Keratinocyte (primary cell): ENCODE measurements around the gene LTBP2. TPM values are rescaled to one million over a fixed set of nuclear protein-coding genes. Genes with fewer than 3 reads are reported as not detected.

Experiments used
- DNase-seq: peaks from one replicate; pipeline ENCODE4 v3.0.0-alpha.2; 2011; ENCODE audit warnings: low read depth, missing footprints, low spot score
- FAIRE-seq: peaks from 2 replicates; lab custom pipeline; 2011; peaks lifted over from hg19 to GRCh38; lab: Jason Lieb, UNC
- H2AFZ ChIP-seq: 2 replicates; pipeline ENCODE4 v1.6.0; 2012; ENCODE audit warnings: low read length, control low read depth, inconsistent platforms; ENCODE audit not compliant: control insufficient read depth
- H3K27ac ChIP-seq: 2 replicates; pipeline ENCODE4 v1.5.1; 2011; ENCODE audit warnings: low read length; ENCODE audit not compliant: control insufficient read depth, insufficient read depth
- H3K27me3 ChIP-seq: 3 replicates; pipeline ENCODE4 v1.6.0; 2011; ENCODE audit warnings: low read length; ENCODE audit not compliant: control insufficient read depth, insufficient read depth; ENCODE audit errors: extremely low read depth
- H3K36me3 ChIP-seq, 2 experiments: 2 replicates in 1 of 2; 3 replicates in 1 of 2; pipeline ENCODE4 v1.5.1; 2011; ENCODE audit warnings: low read length in 2 of 2, mild to moderate bottlenecking in 1 of 2; ENCODE audit not compliant: control insufficient read depth in 2 of 2, insufficient read depth in 2 of 2; ENCODE audit errors: extremely low read depth in 1 of 2
- H3K4me1 ChIP-seq: 3 replicates; pipeline ENCODE4 v1.5.1; 2011; ENCODE audit warnings: low read length; ENCODE audit not compliant: control insufficient read depth, insufficient read depth; ENCODE audit errors: extremely low read depth
- H3K4me2 ChIP-seq: 3 replicates; pipeline ENCODE4 v1.6.0; 2011; ENCODE audit warnings: low read depth, low read length; ENCODE audit not compliant: control insufficient read depth, insufficient read depth; ENCODE audit errors: extremely low read depth
- H3K4me3 ChIP-seq, 3 experiments: fragments of 200-600 bp in 1 of 3; sonication (generic) in 1 of 3; 2 replicates in 2 of 3; 3 replicates in 1 of 3; pipeline ENCODE4 v1.5.1; 2011 to 2016; ENCODE audit warnings: low read length in 3 of 3, mild to moderate bottlenecking in 3 of 3, control low read depth in 2 of 3, inconsistent platforms in 1 of 3, low read depth in 1 of 3, mixed read lengths in 1 of 3, mixed run types in 1 of 3, moderate library complexity in 1 of 3; ENCODE audit not compliant: control insufficient read depth in 2 of 3, insufficient read depth in 2 of 3; ENCODE audit errors: extremely low read depth in 1 of 3
- H3K79me2 ChIP-seq: 2 replicates; pipeline ENCODE4 v1.6.0; 2012; ENCODE audit warnings: low read length; ENCODE audit not compliant: control insufficient read depth, insufficient read depth
- H3K9ac ChIP-seq: 3 replicates; pipeline ENCODE4 v1.6.0; 2011; ENCODE audit warnings: low read length; ENCODE audit not compliant: control insufficient read depth, insufficient read depth; ENCODE audit errors: extremely low read depth
- H3K9me1 ChIP-seq: 3 replicates; pipeline ENCODE4 v1.6.0; 2011; ENCODE audit warnings: low read length; ENCODE audit not compliant: control insufficient read depth, insufficient read depth; ENCODE audit errors: extremely low read depth
- H3K9me3 ChIP-seq: 2 replicates; pipeline ENCODE4 v1.5.1; 2012; ENCODE audit warnings: low read depth, low read length; ENCODE audit not compliant: control insufficient read depth
- H4K20me1 ChIP-seq: 3 replicates; pipeline ENCODE4 v1.6.0; 2011; ENCODE audit warnings: low read length; ENCODE audit not compliant: control insufficient read depth, insufficient read depth; ENCODE audit errors: extremely low read depth
- CTCF ChIP-seq, 3 experiments: IDR thresholded peaks in 1 of 3; conservative IDR thresholded peaks in 1 of 3; optimal IDR thresholded peaks in 1 of 3; 2 replicates in 2 of 3; 3 replicates in 1 of 3; pipeline versions ENCODE3 to v1.5.1; 2011; ENCODE audit warnings: low read length in 3 of 3, mild to moderate bottlenecking in 3 of 3, moderate library complexity in 2 of 3, control low read depth in 1 of 3, inconsistent platforms in 1 of 3; ENCODE audit not compliant: insufficient read depth in 2 of 3; ENCODE audit errors: extremely low read depth in 1 of 3
- EZH2 ChIP-seq: IDR thresholded peaks from one replicate; pipeline ENCODE4 v1.6.1; 2012; ENCODE audit warnings: inconsistent platforms, mild to moderate bottlenecking, low read length, moderate library complexity
- dilution Hi-C: fragments of 300-500 bp; cut with MboI; formaldehyde crosslinking; loops from one replicate; pipeline ENCODE4 v1.7.0; 2020; ENCODE audit warnings: low sequenced_read_pairs; ENCODE audit not compliant: extremely low pct_ligation_motif_present
- polyA plus RNA-seq, 5 experiments: library from polyadenylated mRNA; depleted of rRNA in 3 of 5; stranded (reverse) in 3 of 5; stranded (forward) in 1 of 5; unstranded in 1 of 5; fragments of >200 nt; gene quantifications; 1 replicate in 1 of 5; 2 replicates in 3 of 5; 3 replicates in 1 of 5; pipeline versions ENCODE4 v1.2.1 to v1.2.3, GENCODE V29; 2011 to 2012; ENCODE audit warnings: missing spikeins in 2 of 5, low read depth in 1 of 5, low replicate concordance in 1 of 5

LTBP2 gene
- polyA plus RNA-seq, 1 donor (not counting 4 experiments of a cell fraction or from before 2014, with no cell fraction given) = 23.9 TPM

GRCh38 chr14:74592476-74593201 lies 19.4 kb downstream of the LTBP2 start:
- no peaks in the 10 kb centered on the region for H3K9me1 ChIP-seq
- no peak for TF ChIP-seq EZH2
- no peak for TF ChIP-seq CTCF (optimal IDR thresholded peaks at IDR 0.05 in 1 of 3, IDR thresholded peaks at IDR 0.05 in 1 of 3, conservative IDR thresholded peaks at IDR 0.05 in 1 of 3; ENCODE audit: extremely low read depth in 1 of 3, insufficient read depth in 2 of 3, low read length in 3 of 3)
- peaks cover 2 to 18% of the 10 kb centered on the region in 2 experiments for H3K36me3 ChIP-seq
- DNase-seq = no peak
- no peak overlapping the region for H3K9ac ChIP-seq
- H3K4me3 ChIP-seq = no peak overlapping the region
- no peaks in the 10 kb centered on the region for H3K9me3 ChIP-seq
- dilution Hi-C loops = no loop called here
- no peak overlapping the region for H3K27ac ChIP-seq
- no peak for FAIRE-seq
- no peaks in the 10 kb centered on the region for H3K27me3 ChIP-seq
- H2AFZ ChIP-seq = no peak overlapping the region
- H3K79me2 ChIP-seq = peaks cover 24% of the 10 kb centered on the region
- no peak overlapping the region for H3K4me2 ChIP-seq
- peaks cover 38% of the 10 kb centered on the region for H3K4me1 ChIP-seq
- no peaks in the 10 kb centered on the region for H4K20me1 ChIP-seq

DNA sequence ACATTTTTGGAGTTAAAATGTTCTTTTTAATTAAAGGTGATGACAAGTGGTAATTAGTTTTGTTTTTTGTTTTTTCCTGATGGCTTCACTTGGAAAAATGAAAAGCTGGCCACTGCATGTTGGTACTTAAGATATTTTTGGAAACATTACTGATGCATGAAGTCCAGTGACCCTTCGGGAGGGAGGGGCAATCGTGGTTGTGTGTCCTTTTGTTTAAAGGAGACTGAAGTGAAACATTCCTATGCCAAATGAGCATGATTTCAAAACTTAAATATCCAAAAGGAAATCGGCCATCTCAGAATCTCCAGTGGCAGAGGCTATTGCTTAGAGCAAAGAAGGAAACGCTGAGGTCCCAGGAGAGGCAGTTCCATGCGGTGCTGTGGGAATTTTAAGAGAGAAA lies 20.1 kb downstream of the LTBP2 start:
- dilution Hi-C loops = no loop called here
- Histone ChIP-seq H3K36me3 (peaks cover 2 to 14% of the 10 kb centered on the region in 2 experiments), H3K79me2 (peaks cover 24% of the 10 kb centered on the region)

More for the DNA sequence above, 20.1 kb downstream of the LTBP2 start:
- H3K9me3 ChIP-seq = no peaks in the 10 kb centered on the region
- H3K9ac ChIP-seq = no peak overlapping the region
- H3K27me3 ChIP-seq = no peaks in the 10 kb centered on the region
- peak overlapping the region; percentile 71 for H3K4me2 ChIP-seq
- no peak for TF ChIP-seq EZH2
- TF ChIP-seq CTCF (optimal IDR thresholded peaks at IDR 0.05 in 1 of 3, IDR thresholded peaks at IDR 0.05 in 1 of 3, conservative IDR thresholded peaks at IDR 0.05 in 1 of 3; ENCODE audit: extremely low read depth in 1 of 3, insufficient read depth in 2 of 3, low read length in 3 of 3) = no peak
- peaks cover 38% of the 10 kb centered on the region for H3K4me1 ChIP-seq
- H3K9me1 ChIP-seq = no peaks in the 10 kb centered on the region
- no peak overlapping the region for H2AFZ ChIP-seq
- DNase-seq (no peak), FAIRE-seq (no peak)
- no peaks in the 10 kb centered on the region for H4K20me1 ChIP-seq
- H3K27ac ChIP-seq = peak overlapping the region; percentile 50
- no peak overlapping the region for H3K4me3 ChIP-seq
